Muscle layer of colon (tissue), 2 donors: ENCODE results near the gene SCN3A.

ENCODE experiments used
- H3K27ac ChIP-seq: one replicate; pipeline ENCODE4 v1.7.0; 2013; ENCODE audit warnings: low read depth, mild to moderate bottlenecking, low read length, moderate library complexity
- H3K27me3 ChIP-seq, 2 donors: one replicate each; pipeline ENCODE4 v1.7.0; 2013; ENCODE audit warnings: low read length in 2 of 2, mild to moderate bottlenecking in 2 of 2; ENCODE audit not compliant: insufficient read depth in 2 of 2, control insufficient read depth in 1 of 2
- H3K36me3 ChIP-seq: one replicate; pipeline ENCODE4 v1.7.0; 2013; ENCODE audit warnings: mild to moderate bottlenecking, low read length; ENCODE audit not compliant: insufficient read depth
- H3K4me1 ChIP-seq: one replicate; pipeline ENCODE4 v1.7.0; 2013; ENCODE audit warnings: mild to moderate bottlenecking, low read length; ENCODE audit not compliant: insufficient read depth
- H3K4me3 ChIP-seq, 2 donors: one replicate each; pipeline ENCODE4 v1.7.0; 2013; ENCODE audit warnings: low read length in 2 of 2, low read depth in 1 of 2, mild to moderate bottlenecking in 1 of 2, moderate library complexity in 1 of 2
- H3K9ac ChIP-seq: one replicate; pipeline ENCODE4 v1.7.0; 2013; ENCODE audit warnings: low read length
- H3K9me3 ChIP-seq: one replicate; pipeline ENCODE4 v1.7.0; 2013; ENCODE audit warnings: mild to moderate bottlenecking, low read length
- donor health status: abdominal sarcoma.
- donor health status: Adenocarcinoma of cecum.

SCN3A gene

DNA sequence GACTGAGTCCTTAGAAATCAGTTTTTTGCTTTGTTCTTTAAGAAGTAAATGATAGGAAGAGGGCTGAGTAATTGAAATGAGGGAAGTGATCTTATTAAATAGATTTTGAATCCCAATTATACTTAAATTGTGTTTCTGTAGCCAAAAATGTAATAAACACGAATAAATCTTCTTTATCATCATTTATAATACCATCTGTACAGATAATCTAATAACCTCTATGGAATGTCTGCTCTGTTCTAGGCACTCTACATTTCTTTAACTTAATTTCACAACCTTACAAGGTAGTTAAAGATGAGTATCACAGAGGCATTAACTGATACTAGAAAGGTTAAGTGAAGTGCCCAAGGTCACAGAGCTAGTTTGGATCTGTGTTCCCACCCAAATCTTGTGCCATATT lies 21.1 kb upstream of the SCN3A start:
- Histone ChIP-seq H3K4me1 (no peaks in the 10 kb centered on the region), H3K27me3 (no peaks in the 10 kb centered on the region), H3K27ac (no peak overlapping the region), H3K4me3 (no peak overlapping the region), H3K9me3 (no peaks in the 10 kb centered on the region), H3K9ac (no peak overlapping the region), H3K36me3 (no peaks in the 10 kb centered on the region)

DNA sequence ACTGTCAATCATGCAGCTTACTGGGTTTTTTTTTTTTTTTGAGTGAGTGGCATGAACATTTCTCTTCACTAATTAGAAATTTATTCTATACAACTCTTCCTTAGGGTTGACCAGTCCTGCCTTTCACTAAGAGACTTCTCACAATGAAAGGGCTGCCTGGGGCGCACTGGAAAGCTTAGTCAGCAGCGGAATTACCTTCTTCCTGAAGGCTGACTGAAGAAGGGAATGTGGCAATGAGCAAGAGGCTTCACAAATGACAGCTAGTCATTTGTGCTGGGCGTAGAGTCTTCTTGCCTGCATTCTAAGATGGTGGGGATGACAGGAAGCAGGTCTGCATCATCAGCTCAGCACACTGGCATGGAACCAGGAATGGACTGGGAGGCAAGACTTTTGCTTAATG lies 15.6 kb upstream of the SCN3A start:
- Histone ChIP-seq H3K9ac (no peak overlapping the region), H3K4me1 (no peaks in the 10 kb centered on the region), H3K27ac (no peak overlapping the region), H3K27me3 (no peaks in the 10 kb centered on the region), H3K4me3 (no peak overlapping the region), H3K36me3 (no peaks in the 10 kb centered on the region), H3K9me3 (no peaks in the 10 kb centered on the region)

GRCh38 chr2:165214093-165214492 lies 10.2 kb upstream of the SCN3A start:
- Histone ChIP-seq H3K4me3 (no peak overlapping the region), H3K27me3 (no peaks in the 10 kb centered on the region), H3K36me3 (no peaks in the 10 kb centered on the region), H3K4me1 (no peaks in the 10 kb centered on the region), H3K27ac (no peak overlapping the region), H3K9me3 (no peaks in the 10 kb centered on the region), H3K9ac (no peak overlapping the region)

DNA sequence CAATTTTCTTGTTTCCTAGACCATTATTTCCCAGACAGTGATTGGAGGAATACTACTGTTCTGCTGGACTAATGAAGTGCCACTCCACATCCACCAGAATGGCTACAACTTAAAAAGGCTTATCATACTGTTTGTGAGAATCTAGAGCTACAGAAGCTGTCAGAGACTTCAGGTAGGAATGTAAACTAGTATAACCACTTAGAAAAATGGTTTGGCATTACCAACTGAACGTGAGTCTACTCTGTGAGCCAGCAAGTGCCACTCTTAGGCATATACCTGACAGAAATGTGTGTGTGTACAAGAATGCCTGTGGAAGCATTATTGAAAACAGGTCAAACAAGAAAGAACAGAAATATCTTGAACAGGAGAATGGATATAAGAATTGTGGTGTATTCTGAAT lies 4.2 kb upstream of the SCN3A start:
- no peak overlapping the region for H3K27ac ChIP-seq
- H3K4me3 ChIP-seq = no peak overlapping the region
- H3K9me3 ChIP-seq = no peaks in the 10 kb centered on the region
- H3K27me3 ChIP-seq = no peaks in the 10 kb centered on the region
- no peaks in the 10 kb centered on the region for H3K36me3 ChIP-seq
- no peak overlapping the region for H3K9ac ChIP-seq
- no peaks in the 10 kb centered on the region for H3K4me1 ChIP-seq

GRCh38 chr2:165205865-165206264 lies 2.0 kb upstream of the SCN3A start:
- Histone ChIP-seq H3K4me3 (no peak overlapping the region), H3K9ac (no peak overlapping the region), H3K36me3 (no peaks in the 10 kb centered on the region), H3K27ac (no peak overlapping the region), H3K9me3 (no peaks in the 10 kb centered on the region), H3K27me3 (no peaks in the 10 kb centered on the region), H3K4me1 (no peaks in the 10 kb centered on the region)

DNA sequence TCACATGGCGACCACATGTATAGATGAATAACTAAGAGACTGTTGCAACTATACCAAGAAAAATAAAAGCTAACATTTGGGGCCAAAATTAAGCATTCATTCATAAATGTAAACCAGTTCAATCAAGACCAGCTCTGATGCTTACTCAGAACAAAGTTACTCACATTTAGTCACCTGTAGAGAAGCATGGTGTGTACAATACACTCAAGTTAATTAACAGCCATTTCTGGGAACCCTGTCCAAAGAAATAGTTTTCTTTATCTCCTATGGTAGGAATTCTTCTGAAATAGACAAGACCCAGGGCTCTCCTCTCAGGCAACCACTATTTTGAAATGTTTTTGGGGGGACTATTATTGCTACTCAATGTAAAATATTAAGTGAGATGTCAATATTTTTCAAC lies 1.6 kb downstream of the SCN3A start:
- H3K4me1 ChIP-seq = no peaks in the 10 kb centered on the region
- no peaks in the 10 kb centered on the region for H3K9me3 ChIP-seq
- no peak overlapping the region for H3K4me3 ChIP-seq
- H3K27me3 ChIP-seq = no peaks in the 10 kb centered on the region
- H3K36me3 ChIP-seq = no peaks in the 10 kb centered on the region
- no peak overlapping the region for H3K27ac ChIP-seq
- no peak overlapping the region for H3K9ac ChIP-seq

DNA sequence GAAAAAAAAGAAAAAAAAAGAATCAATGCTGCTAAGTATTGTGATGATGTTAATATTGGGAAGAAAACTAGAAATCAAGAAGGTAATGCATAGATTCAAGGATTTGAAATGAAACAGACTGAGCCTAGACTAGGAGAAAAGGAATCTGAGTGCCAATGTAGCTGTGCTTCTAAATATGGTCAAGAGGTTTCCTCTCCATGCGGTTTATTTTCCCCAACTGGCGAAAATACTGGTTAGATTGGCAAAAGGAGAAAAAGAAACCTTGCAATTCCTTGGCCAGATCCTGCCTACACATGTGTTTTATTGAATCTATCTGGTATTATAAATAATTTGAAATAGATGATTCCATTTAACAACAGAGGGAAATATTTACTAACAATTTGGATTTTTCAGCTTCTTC lies 5.7 kb downstream of the SCN3A start:
- no peaks in the 10 kb centered on the region for H3K4me1 ChIP-seq
- no peaks in the 10 kb centered on the region for H3K9me3 ChIP-seq
- no peaks in the 10 kb centered on the region for H3K27me3 ChIP-seq
- H3K4me3 ChIP-seq = no peak overlapping the region
- H3K27ac ChIP-seq = no peak overlapping the region
- no peaks in the 10 kb centered on the region for H3K36me3 ChIP-seq
- H3K9ac ChIP-seq = no peak overlapping the region

GRCh38 chr2:165197346-165197745 lies 6.5 kb downstream of the SCN3A start:
- H3K9me3 ChIP-seq = no peaks in the 10 kb centered on the region
- no peak overlapping the region for H3K27ac ChIP-seq
- H3K4me1 ChIP-seq = no peaks in the 10 kb centered on the region
- H3K27me3 ChIP-seq = no peaks in the 10 kb centered on the region
- H3K36me3 ChIP-seq = no peaks in the 10 kb centered on the region
- no peak overlapping the region for H3K4me3 ChIP-seq
- no peak overlapping the region for H3K9ac ChIP-seq

GRCh38 chr2:165196411-165196810 lies 7.4 kb downstream of the SCN3A start:
- Histone ChIP-seq H3K4me3 (no peak overlapping the region), H3K27ac (no peak overlapping the region), H3K9me3 (no peaks in the 10 kb centered on the region), H3K27me3 (no peaks in the 10 kb centered on the region), H3K9ac (no peak overlapping the region), H3K4me1 (no peaks in the 10 kb centered on the region), H3K36me3 (no peaks in the 10 kb centered on the region)

- Histone ChIP-seq H3K9me3 (no peaks in the 10 kb centered on the region), H3K27ac (no peak overlapping the region), H3K36me3 (no peaks in the 10 kb centered on the region), H3K27me3 (no peaks in the 10 kb centered on the region), H3K4me1 (no peaks in the 10 kb centered on the region), H3K4me3 (no peak overlapping the region), H3K9ac (no peak overlapping the region)
Observed at GRCh38 chr2:165193178-165193777, 10.6 kb downstream of the SCN3A start.

GRCh38 chr2:165192729-165193128 lies 11.1 kb downstream of the SCN3A start:
- Histone ChIP-seq H3K36me3 (no peaks in the 10 kb centered on the region), H3K27me3 (no peaks in the 10 kb centered on the region), H3K4me1 (no peaks in the 10 kb centered on the region), H3K9me3 (no peaks in the 10 kb centered on the region), H3K4me3 (no peak overlapping the region), H3K9ac (no peak overlapping the region), H3K27ac (no peak overlapping the region)

GRCh38 chr2:165191096-165191728 lies 12.6 kb downstream of the SCN3A start:
- H3K9ac ChIP-seq = no peak overlapping the region
- H3K36me3 ChIP-seq = no peaks in the 10 kb centered on the region

More at GRCh38 chr2:165191096-165191728, 12.6 kb downstream of the SCN3A start:
- Histone ChIP-seq H3K4me1 (no peaks in the 10 kb centered on the region), H3K27me3 (no peaks in the 10 kb centered on the region), H3K9me3 (no peaks in the 10 kb centered on the region), H3K4me3 (no peak overlapping the region), H3K27ac (no peak overlapping the region)
